SW 1271 (cell line): Measurements from ENCODE around the gene SORCS2.
A peak's percentile ranks its signal among the peaks of the same experiment; 100 is the strongest.

Experiments
- DNase-seq, 2 experiments: peaks; one replicate each; lab custom pipeline; 2025; lab: John Stamatoyannopoulos, UW

SORCS2 gene

DNA sequence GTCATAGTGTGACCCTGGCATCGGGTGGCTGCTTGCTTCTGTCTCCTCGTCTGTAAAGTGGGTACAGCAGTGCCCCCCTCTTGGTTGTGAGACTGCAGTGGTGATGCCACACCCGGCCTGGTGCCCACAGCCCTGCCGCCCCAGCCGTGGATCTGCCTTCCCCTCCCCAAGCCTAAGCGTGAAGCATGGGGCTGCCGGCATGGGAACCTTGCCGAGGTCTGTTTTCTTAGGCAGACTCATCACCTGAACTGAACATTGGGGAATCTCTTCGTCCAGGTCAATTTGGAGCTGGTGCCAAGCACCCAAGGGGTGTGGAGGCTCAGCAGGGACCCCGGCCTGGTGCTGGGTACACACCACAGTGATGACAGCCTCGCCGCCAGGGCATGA, 134.0 kb downstream of the SORCS2 start:
- DNase-seq, result no peak

GRCh38 chr4:7326693-7327340, 134.5 kb downstream of the SORCS2 start:
- no peak for DNase-seq

DNA sequence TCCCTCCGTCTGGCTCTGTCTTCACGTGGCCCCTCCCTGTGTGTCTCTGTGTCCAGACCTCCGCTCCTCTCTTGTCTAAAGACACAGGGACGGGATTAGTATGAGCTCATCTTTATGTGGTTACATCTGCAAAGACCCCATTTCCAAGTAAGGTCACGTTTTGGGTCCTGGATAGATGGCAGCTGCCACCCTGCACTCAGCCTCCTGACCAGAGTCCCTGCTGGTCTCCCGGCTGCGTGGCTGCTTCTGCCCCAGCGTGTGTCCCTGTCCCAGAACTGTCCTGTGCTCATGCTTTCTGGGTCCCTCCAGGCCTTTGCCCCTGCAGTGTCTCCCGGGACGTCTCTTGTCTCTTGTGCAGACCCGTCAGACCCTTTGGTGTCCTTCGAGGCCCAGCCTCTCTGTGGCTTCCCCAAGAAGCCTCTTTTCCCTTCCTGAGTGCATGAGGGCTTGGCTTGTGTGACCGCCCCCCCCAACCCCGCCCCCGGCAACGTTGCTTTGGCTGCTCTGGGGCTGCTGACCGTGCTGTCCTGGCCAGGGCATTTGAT, 135.1 kb downstream of the SORCS2 start:
- DNase-seq, result no peak

- DNase-seq, result no peak
Measured at GRCh38 chr4:7328162-7328912, 136.0 kb downstream of the SORCS2 start.

GRCh38 chr4:7328913-7329638, 136.7 kb downstream of the SORCS2 start:
- DNase-seq, result peak in 1 of 2 experiments; percentile 30

DNA sequence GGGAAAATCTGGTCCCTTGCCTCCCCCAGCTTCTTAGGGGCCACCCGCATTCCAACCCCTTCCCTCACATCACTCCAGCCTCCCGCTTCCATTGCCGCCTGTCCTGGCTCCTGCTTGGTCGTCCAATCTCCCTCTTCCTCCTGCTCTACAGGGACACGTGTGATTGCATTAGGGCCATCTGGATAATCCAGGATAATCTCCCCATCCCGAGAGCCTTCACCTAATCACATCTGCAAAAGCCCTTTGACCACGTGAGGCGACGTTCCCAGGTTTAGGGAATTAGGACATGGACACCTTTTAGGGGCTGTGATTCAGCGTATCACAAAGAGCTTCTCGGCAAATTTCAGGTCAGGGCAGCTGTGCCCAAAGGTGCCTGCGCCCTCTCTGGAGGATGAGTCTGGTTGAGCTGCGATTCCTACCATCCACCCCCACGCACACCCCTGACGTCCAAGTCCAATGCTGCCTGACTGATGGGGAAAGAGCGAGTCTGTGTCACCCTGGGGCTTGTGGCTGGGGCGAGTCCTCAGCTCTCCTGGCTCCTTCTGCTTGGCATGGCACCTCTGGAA, 137.8 kb downstream of the SORCS2 start:
- DNase-seq, result no peak

GRCh38 chr4:7330811-7331681, 138.7 kb downstream of the SORCS2 start:
- DNase-seq, result no peak

GRCh38 chr4:7331682-7332000, 139.3 kb downstream of the SORCS2 start:
- DNase-seq, result no peak

DNA sequence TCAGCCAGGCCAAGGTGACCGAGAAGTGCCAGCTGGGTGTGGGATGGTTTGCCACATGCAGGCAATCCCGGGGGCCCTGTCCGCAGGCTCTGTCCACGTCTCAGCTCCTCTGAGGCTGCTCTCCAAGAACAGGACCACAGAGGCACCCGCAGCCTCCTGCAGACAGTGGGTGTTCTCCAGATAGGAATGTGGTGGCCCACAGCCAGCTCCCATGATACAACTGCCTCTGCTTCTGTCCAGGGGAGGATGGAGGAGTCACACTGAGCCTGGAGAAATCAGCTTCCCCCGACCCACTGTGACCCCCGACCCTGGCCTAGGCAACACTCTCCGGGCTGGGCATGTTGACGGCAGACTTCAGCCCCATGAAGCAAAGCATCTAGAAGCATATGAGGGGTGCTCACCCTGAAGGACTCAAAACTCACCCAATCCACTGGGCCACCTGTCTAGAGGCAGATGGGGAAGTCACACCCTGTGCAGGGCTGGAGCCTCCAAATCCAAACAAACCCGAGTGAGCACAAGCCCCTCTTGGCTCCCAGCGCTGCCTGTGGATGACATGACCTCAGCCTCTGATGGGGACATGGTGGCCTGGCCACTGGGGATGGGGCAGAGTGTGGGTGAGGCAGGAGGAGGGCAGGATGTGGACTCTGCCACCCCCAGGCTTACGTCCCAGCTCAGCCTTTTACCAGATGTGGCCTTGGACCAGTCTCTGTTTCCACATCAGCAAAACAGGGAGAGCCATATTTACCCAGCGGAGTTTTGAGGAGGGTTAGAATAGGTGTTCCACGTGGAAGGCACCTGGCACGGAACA, 140.1 kb downstream of the SORCS2 start:
- no peak for DNase-seq

GRCh38 chr4:7333024-7333780, 140.9 kb downstream of the SORCS2 start:
- DNase-seq, result no peak

DNA sequence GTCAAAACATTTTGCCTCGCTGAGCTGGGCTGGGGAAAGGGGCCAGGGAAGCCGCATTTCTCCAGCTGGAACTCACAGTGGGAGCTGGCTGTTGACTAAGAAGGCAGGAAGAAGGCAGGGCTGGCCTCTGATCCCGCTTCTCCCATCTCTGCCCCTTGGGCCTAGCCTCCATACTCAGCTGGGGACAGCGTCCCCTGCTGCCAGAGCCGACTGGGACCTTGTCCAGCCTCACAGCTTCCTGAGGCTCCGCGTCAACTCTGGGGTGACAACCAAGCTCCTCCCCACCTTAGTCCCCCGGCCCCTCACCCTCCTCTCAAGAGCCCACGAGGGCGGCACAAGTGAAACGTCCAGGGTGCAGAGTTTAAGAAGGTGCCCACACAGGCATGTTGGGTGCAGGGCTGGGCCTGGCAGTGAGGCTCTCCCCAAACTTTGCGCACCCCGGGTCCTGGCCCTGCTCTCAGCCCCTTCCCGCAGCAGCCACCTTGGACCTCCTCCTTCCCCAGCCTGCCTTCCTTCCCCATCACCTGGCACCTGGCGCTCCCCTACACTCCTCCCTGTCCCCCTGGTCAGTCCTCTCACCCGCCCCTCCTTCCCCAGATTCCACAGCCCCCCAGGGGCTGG, 141.6 kb downstream of the SORCS2 start:
- no peak for DNase-seq

GRCh38 chr4:7334521-7335275, 142.4 kb downstream of the SORCS2 start:
- DNase-seq, result no peak

GRCh38 chr4:7335344-7336066, 143.2 kb downstream of the SORCS2 start:
- peak in 1 of 2 experiments; percentile 19 for DNase-seq

GRCh38 chr4:7336067-7336569, 143.8 kb downstream of the SORCS2 start:
- DNase-seq, result no peak

- DNase-seq, result no peak
Measured at GRCh38 chr4:7336732-7337131, 144.4 kb downstream of the SORCS2 start.

DNA sequence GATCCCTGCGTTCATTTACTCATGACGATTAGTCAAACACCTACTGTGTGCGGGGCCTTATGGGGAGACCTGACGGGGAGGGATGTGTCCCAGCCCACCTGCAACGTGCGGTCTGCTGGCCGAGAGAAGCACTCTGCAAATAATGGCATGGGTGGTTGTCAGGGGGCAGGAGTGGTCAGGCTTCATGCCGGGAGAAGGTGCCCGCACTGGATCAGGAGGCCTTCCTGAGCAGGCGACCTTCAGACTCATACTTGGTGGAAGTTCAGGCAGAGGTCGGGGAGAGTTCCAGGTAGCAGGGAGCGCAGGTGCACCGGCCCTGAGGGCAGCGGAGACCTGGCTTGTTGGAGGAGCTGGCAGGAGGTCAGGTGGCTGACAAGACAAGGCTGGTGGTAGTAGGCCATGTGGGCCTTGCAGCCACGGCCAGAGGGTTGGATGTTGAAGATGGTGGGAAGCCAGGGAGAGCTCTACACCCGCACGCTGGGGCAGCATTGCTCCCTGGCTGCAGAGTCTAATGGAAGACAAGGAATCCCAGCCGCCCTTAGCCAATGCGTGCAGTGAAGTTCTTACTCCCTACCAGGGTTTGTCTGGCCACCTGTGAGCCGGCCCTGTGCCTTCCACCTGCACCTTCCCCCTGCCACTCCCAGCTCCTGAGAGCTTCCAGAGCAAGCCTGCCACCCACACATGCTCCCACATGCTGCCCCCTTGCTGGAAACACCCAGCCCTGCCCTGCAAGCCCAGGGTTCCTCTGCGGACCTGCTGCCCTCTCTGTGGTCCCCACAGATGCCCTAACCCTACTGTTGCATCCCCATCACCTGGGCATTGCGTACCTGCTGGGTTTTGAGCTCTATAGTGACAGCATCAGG, 145.1 kb downstream of the SORCS2 start:
- no peak for DNase-seq

DNA sequence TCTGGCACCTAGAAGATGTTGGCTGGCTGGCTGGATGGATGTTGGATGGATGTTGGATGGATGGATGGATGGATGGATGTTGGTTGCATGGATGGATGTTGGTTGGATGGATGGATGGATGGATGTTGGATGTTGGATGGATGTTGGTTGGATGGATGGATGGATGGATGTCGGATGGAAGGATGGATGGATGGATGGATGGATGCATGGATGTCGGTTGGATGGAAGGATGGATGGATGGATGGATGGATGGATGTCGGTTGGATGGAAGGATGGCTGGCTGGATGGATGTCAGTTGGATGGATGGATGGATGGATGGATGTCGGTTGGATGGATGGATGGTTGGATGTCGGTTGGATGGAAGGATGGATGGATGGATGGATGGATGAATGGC, 145.7 kb downstream of the SORCS2 start:
- no peak for DNase-seq
